GM19455 (cell line): ENCODE measurements around the gene GLG1.
"Not testable (repeated sequence)": the region's sequence is repeated elsewhere in the genome, so short reads cannot be mapped to it uniquely, and the experiment has no call there.

Experiments
- ATAC-seq: cut with Tn5 transposase; IDR thresholded peaks from one replicate; pipeline ENCODE4 v1.9.1; 2021; ENCODE audit not compliant: unreplicated experiment

The GLG1 gene

GRCh38 chr16:74575807-74576643 is 30.9 kb downstream of the GLG1 start:
- no peak for ATAC-seq

- ATAC-seq, result no peak
Measured at GRCh38 chr16:74575175-74575806, 31.6 kb downstream of the GLG1 start.

- no peak for ATAC-seq
Measured at GRCh38 chr16:74574146-74574545, 32.8 kb downstream of the GLG1 start.

GRCh38 chr16:74573622-74574021 is 33.3 kb downstream of the GLG1 start:
- ATAC-seq, result no peak

GRCh38 chr16:74570412-74571301 is 36.3 kb downstream of the GLG1 start:
- no peak for ATAC-seq

GRCh38 chr16:74568961-74569631 is 37.8 kb downstream of the GLG1 start:
- no peak for ATAC-seq

GRCh38 chr16:74567901-74568300 is 39.0 kb downstream of the GLG1 start:
- no peak for ATAC-seq

GRCh38 chr16:74565378-74565777 is 41.5 kb downstream of the GLG1 start:
- no peak for ATAC-seq

GRCh38 chr16:74564451-74564984 is 42.4 kb downstream of the GLG1 start:
- no peak for ATAC-seq

- no peak for ATAC-seq
Measured at GRCh38 chr16:74563828-74564263, 43.1 kb downstream of the GLG1 start.

- ATAC-seq, result no peak
Measured at GRCh38 chr16:74562117-74562516, 44.8 kb downstream of the GLG1 start.

- no peak for ATAC-seq
Measured at GRCh38 chr16:74561626-74562025, 45.3 kb downstream of the GLG1 start.

GRCh38 chr16:74560912-74561311 is 46.0 kb downstream of the GLG1 start:
- ATAC-seq, result no peak

- no peak for ATAC-seq
Measured at GRCh38 chr16:74558873-74559272, 48.0 kb downstream of the GLG1 start.

- no peak for ATAC-seq
Measured at GRCh38 chr16:74557275-74557674, 49.6 kb downstream of the GLG1 start.

- ATAC-seq, result no peak
Measured at GRCh38 chr16:74556375-74556922, 50.5 kb downstream of the GLG1 start.

- ATAC-seq, result not testable (repeated sequence)
Measured at GRCh38 chr16:74552357-74552756, 54.6 kb downstream of the GLG1 start.

GRCh38 chr16:74550227-74551019 is 56.5 kb downstream of the GLG1 start:
- not testable (repeated sequence) for ATAC-seq

GRCh38 chr16:74546112-74546511 is 60.8 kb downstream of the GLG1 start:
- not testable (repeated sequence) for ATAC-seq
